HEK293T (cell line): ENCODE results near the gene NBL1.

Source experiments
- BHLHE40 ChIP-seq: fragments of 450-650 bp; IDR thresholded peaks from 2 replicates; pipeline ENCODE4 v1.6.1; 2016; ENCODE audit warnings: mild to moderate bottlenecking, moderate library complexity, borderline replicate concordance
- HDGF ChIP-seq: fragments of 450-650 bp; IDR thresholded peaks from 2 replicates; pipeline ENCODE4 v1.6.1; 2017; ENCODE audit warnings: antibody characterized with exemption, borderline replicate concordance
- SP1 ChIP-seq: fragments of 450-650 bp; IDR thresholded peaks from 2 replicates; pipeline ENCODE4 v1.6.1; 2017
- TARDBP ChIP-seq: fragments of 450-650 bp; IDR thresholded peaks from 2 replicates; pipeline ENCODE4 v1.6.1; 2016

DNA sequence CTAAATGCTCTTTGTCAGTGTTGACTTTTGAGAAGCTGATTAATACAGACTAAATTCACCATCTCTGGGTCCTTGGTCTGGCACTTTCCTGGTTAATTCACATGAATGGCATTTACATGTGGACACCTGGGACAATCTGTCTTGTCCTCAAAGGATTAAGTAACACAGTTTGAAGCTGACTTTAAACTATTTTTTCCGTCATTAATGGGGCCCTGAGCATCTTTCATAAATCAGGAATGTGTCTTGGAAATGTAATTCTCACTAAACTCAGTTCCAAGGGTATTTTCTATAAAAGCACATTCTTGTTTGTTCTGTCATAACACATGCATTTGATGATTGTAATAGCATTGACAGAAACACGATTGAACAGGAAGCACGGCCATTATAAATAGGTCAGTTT is 26.7 kb upstream of the NBL1 start:
- TF ChIP-seq SP1 (no peak), BHLHE40 (no peak), HDGF (no peak), TARDBP (no peak)
